Measurements from ENCODE around the gene TSPAN6.

TSPAN6 gene

DNA sequence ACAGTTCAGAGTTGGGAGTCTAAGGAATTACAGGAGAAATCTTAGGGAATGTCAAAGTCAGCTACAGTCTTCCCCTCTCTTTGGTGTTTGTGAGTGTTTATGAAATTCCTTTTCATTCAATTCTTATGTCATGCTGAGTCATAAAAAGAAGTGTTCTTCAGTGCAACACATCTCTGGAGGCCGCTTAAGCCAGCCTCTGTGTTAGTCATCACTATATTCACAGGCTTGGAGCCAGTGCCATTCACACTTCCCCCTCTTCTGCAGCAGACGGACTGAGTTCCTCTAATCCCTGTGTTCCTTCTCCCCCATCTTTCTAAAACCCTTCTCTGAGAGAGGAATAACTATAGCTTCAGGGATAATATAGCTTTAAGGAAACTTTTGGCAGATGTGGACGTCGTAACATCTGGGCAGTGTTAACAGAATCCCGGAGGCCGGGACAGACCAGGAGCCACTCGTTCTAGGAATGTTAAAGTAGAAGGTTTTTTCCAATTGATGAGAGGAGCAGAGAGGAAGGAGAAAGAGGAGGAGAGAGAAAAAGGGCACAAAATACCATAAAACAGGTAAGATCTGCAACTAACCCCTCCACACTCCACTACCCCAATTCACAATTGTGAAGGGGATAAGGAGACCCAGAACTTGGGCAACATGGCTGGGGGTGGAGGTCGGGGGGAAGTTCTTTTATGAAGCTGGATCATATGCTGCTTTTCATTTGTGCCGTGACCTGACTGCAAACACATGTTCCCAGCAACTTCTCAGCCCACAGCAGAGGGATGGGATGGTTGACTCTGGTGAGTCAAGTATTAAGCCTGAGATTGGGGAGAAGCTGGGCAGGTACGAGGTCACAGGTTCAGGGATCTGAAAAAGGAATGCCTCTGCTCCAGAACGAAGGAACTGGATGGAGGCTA is 7.6 kb upstream of the TSPAN6 start, which contains the start of gene SRPX2:
Gene SRPX2 (plus strand): TSS at position 244 of the 905 bp plus-strand sequence. CDS start 2,124 bp downstream, outside the sequence.
- no peak for DNase-seq (ENCODE audit: low read depth, low spot score)
- no peaks in the 10 kb centered on the region for H3K36me3 ChIP-seq (ENCODE audit: insufficient read depth, low read length)
- H3K9me3 ChIP-seq (ENCODE audit: low read depth, low read length) = no peaks in the 10 kb centered on the region
- peak within 1 kb of the TSS; percentile 7; the same call in 1 of the 2 replicates for H3K27ac ChIP-seq
- H3K9ac ChIP-seq (ENCODE audit: insufficient read length) = no peak within 1 kb of the TSS
- peak within 1 kb of the TSS; percentile 7; the same call in 1 of the 2 replicates for H3K4me3 ChIP-seq
- TF ChIP-seq POLR2AphosphoS5 (IDR thresholded peaks at IDR 0.05; ENCODE audit: borderline replicate concordance, low read depth, low read length) (no peak), EZH2 (IDR thresholded peaks at IDR 0.05) (no peak)

- H3K4me3 ChIP-seq = no peak overlapping the region
- H3K36me3 ChIP-seq (ENCODE audit: insufficient read depth, low read length) = no peaks in the 10 kb centered on the region
- no peaks in the 10 kb centered on the region for H3K9me3 ChIP-seq (ENCODE audit: low read depth, low read length)
- DNase-seq (ENCODE audit: low read depth, low spot score) = no peak
- no peak overlapping the region for H3K9ac ChIP-seq (ENCODE audit: insufficient read length)
- H3K27ac ChIP-seq = no peak overlapping the region
- no peak for TF ChIP-seq FOXP2 (optimal IDR thresholded peaks at IDR 0.05; ENCODE audit: control extremely low read depth, extremely low read length, insufficient read depth)
- no peak for TF ChIP-seq EZH2 (IDR thresholded peaks at IDR 0.05)
- TF ChIP-seq POLR2AphosphoS5 (IDR thresholded peaks at IDR 0.05; ENCODE audit: borderline replicate concordance, low read depth, low read length) = no peak
Measured at GRCh38 chrX:100643212-100643611, 6.6 kb upstream of the TSPAN6 start.

- Histone ChIP-seq H3K27ac (no peak overlapping the region), H3K9me3 (ENCODE audit: low read depth, low read length) (no peaks in the 10 kb centered on the region), H3K9ac (ENCODE audit: insufficient read length) (no peak overlapping the region), H3K4me3 (no peak overlapping the region), H3K36me3 (ENCODE audit: insufficient read depth, low read length) (no peaks in the 10 kb centered on the region)
- no peak for DNase-seq (ENCODE audit: low read depth, low spot score)
- TF ChIP-seq POLR2AphosphoS5 (IDR thresholded peaks at IDR 0.05; ENCODE audit: borderline replicate concordance, low read depth, low read length) (no peak), FOXP2 (optimal IDR thresholded peaks at IDR 0.05; ENCODE audit: control extremely low read depth, extremely low read length, insufficient read depth) (no peak), EZH2 (IDR thresholded peaks at IDR 0.05) (no peak)
Measured at GRCh38 chrX:100642290-100642689, 5.7 kb upstream of the TSPAN6 start.

DNA sequence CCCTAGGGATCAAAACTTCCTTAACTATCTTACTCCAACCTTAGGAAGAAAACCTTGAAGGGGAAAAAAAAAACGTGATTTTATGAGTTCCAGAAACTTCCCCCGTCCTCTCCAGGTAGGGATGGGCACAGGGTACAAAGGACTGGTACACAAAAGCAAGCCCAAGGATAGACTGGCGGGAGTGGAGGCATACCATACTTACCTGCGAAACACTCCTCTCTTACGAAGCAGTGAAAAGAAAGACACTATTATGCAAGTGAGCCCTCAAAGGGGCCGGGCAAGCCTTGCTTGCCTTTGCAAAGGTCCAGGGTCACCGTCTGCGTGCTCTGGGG is 651 bp downstream of the TSPAN6 start:
- no peak for DNase-seq (ENCODE audit: low read depth, low spot score)
- Histone ChIP-seq H3K27ac (no peak overlapping the region), H3K9ac (ENCODE audit: insufficient read length) (peak overlapping the region; percentile 92), H3K4me3 (peak overlapping the region; percentile 83), H3K9me3 (ENCODE audit: low read depth, low read length) (no peaks in the 10 kb centered on the region), H3K36me3 (ENCODE audit: insufficient read depth, low read length) (peaks cover 13% of the 10 kb centered on the region)
- no peak for TF ChIP-seq EZH2 (IDR thresholded peaks at IDR 0.05)
- TF ChIP-seq POLR2AphosphoS5 (IDR thresholded peaks at IDR 0.05; ENCODE audit: borderline replicate concordance, low read depth, low read length) = no peak
- no peak for TF ChIP-seq FOXP2 (optimal IDR thresholded peaks at IDR 0.05; ENCODE audit: control extremely low read depth, extremely low read length, insufficient read depth)

GRCh38 chrX:100635040-100635439 is 1.6 kb downstream of the TSPAN6 start:
- DNase-seq (ENCODE audit: low read depth, low spot score) = no peak
- TF ChIP-seq POLR2AphosphoS5 (IDR thresholded peaks at IDR 0.05; ENCODE audit: borderline replicate concordance, low read depth, low read length) (no peak), FOXP2 (optimal IDR thresholded peaks at IDR 0.05; ENCODE audit: control extremely low read depth, extremely low read length, insufficient read depth) (no peak), EZH2 (IDR thresholded peaks at IDR 0.05) (no peak)
- Histone ChIP-seq H3K4me3 (peak overlapping the region; percentile 83), H3K9ac (ENCODE audit: insufficient read length) (no peak overlapping the region), H3K27ac (no peak overlapping the region), H3K9me3 (ENCODE audit: low read depth, low read length) (no peaks in the 10 kb centered on the region), H3K36me3 (ENCODE audit: insufficient read depth, low read length) (peaks cover 18% of the 10 kb centered on the region)

DNA sequence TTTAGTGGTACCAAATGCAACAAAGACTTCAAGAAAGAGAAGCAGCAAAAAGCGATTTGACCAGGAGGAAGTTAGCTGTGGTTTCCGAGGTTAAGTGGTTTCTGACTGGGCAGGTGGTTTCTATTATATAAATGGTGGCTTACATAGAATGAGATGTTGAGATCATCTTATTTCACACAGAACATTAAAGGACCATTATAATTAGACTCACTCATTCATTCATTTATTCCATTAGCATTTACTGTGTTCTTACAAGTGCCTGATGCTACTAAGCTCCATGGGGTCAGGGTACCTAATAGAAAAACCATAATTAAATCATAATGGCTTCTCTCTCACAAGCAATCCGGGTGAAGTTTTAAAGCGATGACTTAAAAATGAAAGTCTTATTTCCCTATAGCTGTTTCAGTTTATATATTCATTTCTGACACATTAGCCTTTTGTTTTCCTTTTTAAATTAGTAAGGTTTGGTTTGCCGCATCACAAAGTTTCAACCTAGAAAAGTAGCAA is 10.6 kb downstream of the TSPAN6 start:
- peaks cover 11% of the 10 kb centered on the region; the same call in 1 of the 2 replicates for H3K36me3 ChIP-seq (ENCODE audit: insufficient read depth, low read length)
- H3K27ac ChIP-seq = no peak overlapping the region
- no peak for DNase-seq (ENCODE audit: low read depth, low spot score)
- H3K9me3 ChIP-seq (ENCODE audit: low read depth, low read length) = no peaks in the 10 kb centered on the region
- TF ChIP-seq EZH2 (IDR thresholded peaks at IDR 0.05) (no peak), FOXP2 (optimal IDR thresholded peaks at IDR 0.05; ENCODE audit: control extremely low read depth, extremely low read length, insufficient read depth) (no peak), POLR2AphosphoS5 (IDR thresholded peaks at IDR 0.05; ENCODE audit: borderline replicate concordance, low read depth, low read length) (no peak)
- H3K9ac ChIP-seq (ENCODE audit: insufficient read length) = no peak overlapping the region
- H3K4me3 ChIP-seq = no peak overlapping the region

DNA sequence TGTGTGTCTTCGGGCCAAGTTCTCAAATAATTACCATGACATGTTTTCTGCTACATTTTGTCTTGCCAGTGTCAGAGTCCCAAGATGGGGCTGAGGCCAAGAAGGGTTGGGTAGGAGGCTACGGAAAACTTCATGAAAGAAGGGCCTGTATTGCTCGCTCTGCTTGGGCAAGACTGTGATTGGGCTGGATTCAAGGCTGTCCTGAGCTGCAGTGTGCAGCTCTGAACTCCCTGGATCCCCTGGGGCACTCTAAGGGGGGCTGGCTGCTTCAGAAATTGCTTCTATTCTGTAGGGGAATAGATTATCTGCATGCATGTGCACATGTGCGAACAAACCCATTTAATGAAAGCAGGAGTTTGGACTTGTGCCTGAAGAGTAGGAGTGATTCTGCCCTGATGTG is 13.6 kb downstream of the TSPAN6 start:
- no peak overlapping the region for H3K9ac ChIP-seq (ENCODE audit: insufficient read length)

DNA sequence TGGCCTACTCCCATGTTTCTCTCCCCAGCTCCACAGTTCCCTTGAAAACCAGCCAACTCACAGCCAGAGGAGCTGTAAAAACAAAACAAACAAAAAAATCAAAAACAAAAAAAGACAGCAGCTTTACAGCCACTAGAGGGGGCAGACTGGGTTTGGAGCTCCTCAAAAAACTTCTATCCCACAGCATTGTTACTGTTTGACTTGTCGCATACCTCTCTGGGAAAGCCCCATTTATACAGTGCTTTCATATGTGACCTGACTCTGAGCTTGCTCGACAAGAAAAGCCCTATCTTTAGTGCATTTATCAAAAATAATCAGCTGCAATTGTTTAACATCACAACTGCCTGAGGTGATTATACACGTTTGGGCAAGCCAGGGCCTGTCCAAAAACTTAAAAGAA is 21.6 kb downstream of the TSPAN6 start:
- H3K4me3 ChIP-seq = no peak overlapping the region
- no peak overlapping the region for H3K9ac ChIP-seq (ENCODE audit: insufficient read length)
- no peak overlapping the region for H3K27ac ChIP-seq
- no peaks in the 10 kb centered on the region for H3K9me3 ChIP-seq (ENCODE audit: low read depth, low read length)
- no peak for DNase-seq (ENCODE audit: low read depth, low spot score)
- TF ChIP-seq FOXP2 (optimal IDR thresholded peaks at IDR 0.05; ENCODE audit: control extremely low read depth, extremely low read length, insufficient read depth) (no peak), EZH2 (IDR thresholded peaks at IDR 0.05) (no peak), POLR2AphosphoS5 (IDR thresholded peaks at IDR 0.05; ENCODE audit: borderline replicate concordance, low read depth, low read length) (no peak)
- no peaks in the 10 kb centered on the region for H3K36me3 ChIP-seq (ENCODE audit: insufficient read depth, low read length)

More for the DNA sequence above, 13.6 kb downstream of the TSPAN6 start:
- TF ChIP-seq POLR2AphosphoS5 (IDR thresholded peaks at IDR 0.05; ENCODE audit: borderline replicate concordance, low read depth, low read length) (no peak), FOXP2 (optimal IDR thresholded peaks at IDR 0.05; ENCODE audit: control extremely low read depth, extremely low read length, insufficient read depth) (no peak), EZH2 (IDR thresholded peaks at IDR 0.05) (no peak)
- no peak overlapping the region for H3K27ac ChIP-seq
- no peaks in the 10 kb centered on the region for H3K36me3 ChIP-seq (ENCODE audit: insufficient read depth, low read length)
- H3K9me3 ChIP-seq (ENCODE audit: low read depth, low read length) = no peaks in the 10 kb centered on the region
- DNase-seq (ENCODE audit: low read depth, low spot score) = no peak
- H3K4me3 ChIP-seq = no peak overlapping the region

Data from SK-N-MC (cell line).